A549 (cell line): ENCODE data around the gene GTPBP6. TPM values are rescaled to one million over a fixed set of nuclear protein-coding genes. Genes with fewer than 3 reads are reported as not detected.

ENCODE experiments used
- ATAC-seq, 2 experiments: fragments of 200-7000 bp in 1 of 2; fragments of >200 bp in 1 of 2; cut with Nextera tagmentation in 1 of 2; cut with Tn5 transposase in 1 of 2; 3 replicates each; pipeline versions ENCODE4 v1.8.0 to v1.9.1; 2018 to 2020; ENCODE audit warnings: mild to moderate bottlenecking in 1 of 2, moderate library complexity in 1 of 2
- CTCF ChIA-PET: fragments of 300-600 bp; sonication (Branson Sonifier 250); formaldehyde crosslinking; extraction: SDS; loops from one replicate; lab custom pipeline; 2021; ENCODE audit warnings: antibody characterized with exemption, inconsistent platforms; lab: Yijun Ruan, JAX
- POLR2A ChIA-PET: fragments of 350-600 bp; formaldehyde crosslinking; extraction: SDS; loops from one replicate; lab custom pipeline; 2021; ENCODE audit warnings: antibody characterized with exemption, inconsistent platforms; lab: Yijun Ruan, JAX
- DNase-seq, 2 experiments: peaks; one replicate each; pipeline versions ENCODE4 v3.0.0 to v3.0.0-alpha.2; 2011 to 2016; ENCODE audit warnings: low read depth in 1 of 2, low spot score in 1 of 2
- FAIRE-seq: peaks from 2 replicates; lab custom pipeline; 2011; peaks lifted over from hg19 to GRCh38; lab: Jason Lieb, UNC
- H3K27ac ChIP-seq, 2 experiments: fragments of >200 bp; sonication (Bioruptor Twin); formaldehyde crosslinking; 3 replicates each; pipeline ENCODE4 v1.5.1; 2016 to 2017
- H3K4me1 ChIP-seq: fragments of >200 bp; sonication (Bioruptor Twin); formaldehyde crosslinking; 3 replicates; pipeline ENCODE4 v1.6.1; 2016
- H3K4me2 ChIP-seq: fragments of >200 bp; sonication (Bioruptor Twin); formaldehyde crosslinking; 3 replicates; pipeline ENCODE4 v1.6.1; 2016
- H3K4me3 ChIP-seq: fragments of >200 bp; sonication (Bioruptor Twin); formaldehyde crosslinking; 3 replicates; pipeline ENCODE4 v1.5.1; 2016
- H3K9me3 ChIP-seq: fragments of >200 bp; sonication (Bioruptor Twin); formaldehyde crosslinking; 3 replicates; pipeline ENCODE4 v1.6.1; 2016
- CBX8 ChIP-seq: fragments of 200-600 bp; sonication (generic); IDR thresholded peaks from 2 replicates; pipeline ENCODE4 v1.6.1; 2016
- CHD2 ChIP-seq: fragments of 150-350 bp; IDR thresholded peaks from 2 replicates; pipeline ENCODE4 v1.6.1; 2014; ENCODE audit warnings: low read length; ENCODE audit not compliant: partially characterized antibody
- CHD4 ChIP-seq: fragments of 200-600 bp; sonication (generic); IDR thresholded peaks from 2 replicates; pipeline ENCODE4 v1.6.1; 2016; ENCODE audit warnings: antibody characterized with exemption, mild to moderate bottlenecking, borderline replicate concordance
- EHMT2 ChIP-seq: fragments of 200-600 bp; sonication (generic); IDR thresholded peaks from 2 replicates; pipeline ENCODE4 v1.6.1; 2016; ENCODE audit warnings: antibody characterized with exemption, low read depth, mild to moderate bottlenecking, moderate library complexity
- FOSL2 ChIP-seq, 2 experiments: fragments of 450-650 bp in 1 of 2; fragments of >200 bp in 1 of 2; sonication (Bioruptor Twin) in 1 of 2; formaldehyde crosslinking; IDR thresholded peaks; 2 replicates each; pipeline versions ENCODE4 v1.5.0 to v1.6.1; 2016 to 2020; ENCODE audit warnings: mild to moderate bottlenecking in 1 of 2, moderate library complexity in 1 of 2
- FOXS1 ChIP-seq: fragments of 250-450 bp; sonication (Bioruptor Pico); IDR thresholded peaks from 2 replicates; pipeline ENCODE4 v1.5.0; 2020; ENCODE audit warnings: mild to moderate bottlenecking, moderate library complexity
- HOXA7 ChIP-seq: fragments of 250-450 bp; sonication (Bioruptor Pico); IDR thresholded peaks from 2 replicates; pipeline ENCODE4 v1.5.0; 2020; ENCODE audit warnings: mild to moderate bottlenecking, moderate library complexity
- HOXB5 ChIP-seq: fragments of 250-450 bp; sonication (Bioruptor Pico); IDR thresholded peaks from 2 replicates; pipeline ENCODE4 v1.5.0; 2020; ENCODE audit warnings: mild to moderate bottlenecking, moderate library complexity
- JUN ChIP-seq, 2 experiments: fragments of >200 bp; sonication (Bioruptor Twin); formaldehyde crosslinking; IDR thresholded peaks; 2 replicates in 1 of 2; 3 replicates in 1 of 2; pipeline ENCODE4 v1.6.1; 2016 to 2017
- KDM5A ChIP-seq: fragments of 200-600 bp; sonication (generic); IDR thresholded peaks from 2 replicates; pipeline ENCODE4 v1.6.1; 2016; ENCODE audit warnings: antibody characterized with exemption, mild to moderate bottlenecking
- MAFK ChIP-seq: fragments of 450-650 bp; IDR thresholded peaks from 2 replicates; pipeline ENCODE4 v1.6.1; 2014; ENCODE audit not compliant: partially characterized antibody
- NFE2L2 ChIP-seq: fragments of 150-350 bp; conservative IDR thresholded peaks from 2 replicates; pipeline ENCODE4 v1.6.1; 2014; ENCODE audit warnings: low read length
- NPAS2 ChIP-seq: fragments of 250-450 bp; sonication (Bioruptor Pico); IDR thresholded peaks from 2 replicates; pipeline ENCODE4 v1.8.0; 2022; ENCODE audit warnings: mild to moderate bottlenecking, moderate library complexity, borderline replicate concordance
- POLR2AphosphoS2 ChIP-seq: conservative IDR thresholded peaks from 2 replicates; pipeline ENCODE4 v1.6.1; 2012; ENCODE audit warnings: low read length, improper control_type of control experiment, inconsistent platforms
- RFX5 ChIP-seq: fragments of 450-650 bp; IDR thresholded peaks from 2 replicates; pipeline ENCODE4 v1.7.1; 2014; ENCODE audit warnings: antibody characterized with exemption, mild to moderate bottlenecking, moderate library complexity
- SMC3 ChIP-seq: fragments of >200 bp; sonication (Bioruptor Twin); formaldehyde crosslinking; IDR thresholded peaks from 3 replicates; pipeline ENCODE4 v1.6.1; 2018; ENCODE audit warnings: inconsistent platforms
- SREBF2 ChIP-seq: fragments of 450-650 bp; IDR thresholded peaks from 2 replicates; pipeline ENCODE4 v1.6.1; 2014; ENCODE audit warnings: mild to moderate bottlenecking, moderate library complexity
- TFCP2L1 ChIP-seq: fragments of 250-450 bp; sonication (Bioruptor Pico); IDR thresholded peaks from 2 replicates; pipeline ENCODE4 v1.5.0; 2021; ENCODE audit warnings: mild to moderate bottlenecking
- ZC3H11A ChIP-seq: fragments of 450-650 bp; IDR thresholded peaks from 2 replicates; pipeline ENCODE4 v1.6.1; 2014; ENCODE audit warnings: antibody characterized with exemption, mild to moderate bottlenecking
- ZFP36 ChIP-seq: fragments of 450-650 bp; IDR thresholded peaks from 2 replicates; pipeline ENCODE4 v1.6.1; 2014; ENCODE audit warnings: borderline replicate concordance; ENCODE audit not compliant: partially characterized antibody
- ZNF302 ChIP-seq: fragments of 250-450 bp; sonication (Bioruptor Pico); IDR thresholded peaks from 2 replicates; pipeline ENCODE4 v1.9.0; 2021; ENCODE audit warnings: inconsistent platforms, mild to moderate bottlenecking, moderate library complexity
- ZSCAN20 ChIP-seq: fragments of 250-450 bp; sonication (Bioruptor Pico); IDR thresholded peaks from 2 replicates; pipeline ENCODE4 v1.8.0; 2022; ENCODE audit warnings: mild to moderate bottlenecking, moderate library complexity
- WGBS: methylation state at CpG from one replicate; pipeline ENCODE4 v1.1.6; 2017; ENCODE audit errors: missing lambda C conversion rate; 5-methylcytosine and 5-hydroxymethylcytosine counted together
- polyA plus RNA-seq, 4 experiments: library from polyadenylated mRNA; depleted of rRNA in 3 of 4; stranded (reverse); fragments of >200 nt; fragmentation: RNase III in 1 of 4; extraction: RNeasy Plus Mini Kit Qiagen cat#74134 plus additional on column Dnase treatment in 1 of 4; gene quantifications; 2 replicates in 3 of 4; 3 replicates in 1 of 4; pipeline ENCODE4 v1.2.3, GENCODE V29; 2011 to 2017
- TF ChIP-seq, protein P1 (sequence below): fragments of >200 bp; sonication (Bioruptor Twin); formaldehyde crosslinking; IDR thresholded peaks from 3 replicates; pipeline ENCODE4 v1.5.1; 2016
- TF ChIP-seq, protein P2 (sequence below): fragments of >200 bp; sonication (Bioruptor Twin); formaldehyde crosslinking; IDR thresholded peaks from 3 replicates; pipeline ENCODE4 v1.6.1; 2016
- TF ChIP-seq, protein P3 (sequence below): fragments of 200-600 bp; sonication (generic); IDR thresholded peaks from 2 replicates; pipeline ENCODE4 v1.6.1; 2016; ENCODE audit warnings: antibody characterized with exemption, mild to moderate bottlenecking, moderate library complexity
- TF ChIP-seq, protein P4 (sequence below): fragments of >200 bp; sonication (Bioruptor Twin); formaldehyde crosslinking; IDR thresholded peaks from 2 replicates; pipeline ENCODE4 v1.6.1; 2016
- TF ChIP-seq, protein P5 (sequence below): IDR thresholded peaks from 2 replicates; pipeline ENCODE4 v1.6.1; 2012

GTPBP6 gene
- polyA plus RNA-seq, 2 of the 4 experiments (the other 2 are of a cell fraction): 26.0 to 41.2 TPM

- peak overlapping the region; percentile 98 for H3K4me2 ChIP-seq
- TF ChIP-seq SMC3 (no peak), ZSCAN20 (CRISPR knock-in tag) (no peak), FOSL2 (IDR thresholded peaks at IDR 0.05) (no peak), FOSL2 (CRISPR knock-in tag; IDR thresholded peaks at IDR 0.05) (no peak)
- TF ChIP-seq, protein P1, sequence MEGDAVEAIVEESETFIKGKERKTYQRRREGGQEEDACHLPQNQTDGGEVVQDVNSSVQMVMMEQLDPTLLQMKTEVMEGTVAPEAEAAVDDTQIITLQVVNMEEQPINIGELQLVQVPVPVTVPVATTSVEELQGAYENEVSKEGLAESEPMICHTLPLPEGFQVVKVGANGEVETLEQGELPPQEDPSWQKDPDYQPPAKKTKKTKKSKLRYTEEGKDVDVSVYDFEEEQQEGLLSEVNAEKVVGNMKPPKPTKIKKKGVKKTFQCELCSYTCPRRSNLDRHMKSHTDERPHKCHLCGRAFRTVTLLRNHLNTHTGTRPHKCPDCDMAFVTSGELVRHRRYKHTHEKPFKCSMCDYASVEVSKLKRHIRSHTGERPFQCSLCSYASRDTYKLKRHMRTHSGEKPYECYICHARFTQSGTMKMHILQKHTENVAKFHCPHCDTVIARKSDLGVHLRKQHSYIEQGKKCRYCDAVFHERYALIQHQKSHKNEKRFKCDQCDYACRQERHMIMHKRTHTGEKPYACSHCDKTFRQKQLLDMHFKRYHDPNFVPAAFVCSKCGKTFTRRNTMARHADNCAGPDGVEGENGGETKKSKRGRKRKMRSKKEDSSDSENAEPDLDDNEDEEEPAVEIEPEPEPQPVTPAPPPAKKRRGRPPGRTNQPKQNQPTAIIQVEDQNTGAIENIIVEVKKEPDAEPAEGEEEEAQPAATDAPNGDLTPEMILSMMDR: no peak
- TF ChIP-seq, all 56 proteins: peak for 0
- POLR2A ChIA-PET: no interaction called here
- no peak for DNase-seq
- H3K9me3 ChIP-seq: no peaks in the 10 kb centered on the region
- 0% methylated on average over 4 of the region's 41 CpGs for WGBS
- CTCF ChIA-PET: no interaction called here
- FAIRE-seq: no peak
- H3K27ac ChIP-seq: peak overlapping the region; percentile 98 to 99
- no peak for ATAC-seq
- H3K4me3 ChIP-seq: peak overlapping the region; percentile 100
- H3K4me1 ChIP-seq: peaks cover 34% of the 10 kb centered on the region; the same call in 2 of the 3 replicates
Measured at GRCh38 chrX:319579-320125, 1.1 kb upstream of the GTPBP6 start.

GRCh38 chrX:318068-318738 is 393 bp downstream of the GTPBP6 start:
- H3K4me2 ChIP-seq: peak overlapping the region; percentile 61
- H3K27ac ChIP-seq: peak overlapping the region; percentile 97 to 99
- ChIA-PET POLR2A (no interaction called here), CTCF (no interaction called here)
- WGBS: 2% methylated on average over 34 of the region's 61 CpGs
- no peaks in the 10 kb centered on the region for H3K9me3 ChIP-seq
- peak overlapping the region; percentile 93 for H3K4me3 ChIP-seq
- ATAC-seq (peak; percentile 67 to 82), FAIRE-seq (no peak), DNase-seq (peak; percentile 96 to 99)
- peaks cover 25% of the 10 kb centered on the region; the same call in 2 of the 3 replicates for H3K4me1 ChIP-seq
- TF ChIP-seq CHD4: no peak
- no peak for TF ChIP-seq ZC3H11A
- TF ChIP-seq CBX8: no peak
- TF ChIP-seq ZFP36: no peak
- no peak for TF ChIP-seq CHD2
- 0 out of 2 replicates have a peak, but pooled peaks have one; percentile 42 for TF ChIP-seq HOXA7
- TF ChIP-seq TFCP2L1 (CRISPR knock-in tag): peak; percentile 30; the same call in 1 of the 2 replicates
- TF ChIP-seq RFX5: no peak
- TF ChIP-seq JUN (IDR thresholded peaks at IDR 0.05): peak; percentile 82 to 90; a peak in 3 of 5 replicates
- TF ChIP-seq, protein P2, sequence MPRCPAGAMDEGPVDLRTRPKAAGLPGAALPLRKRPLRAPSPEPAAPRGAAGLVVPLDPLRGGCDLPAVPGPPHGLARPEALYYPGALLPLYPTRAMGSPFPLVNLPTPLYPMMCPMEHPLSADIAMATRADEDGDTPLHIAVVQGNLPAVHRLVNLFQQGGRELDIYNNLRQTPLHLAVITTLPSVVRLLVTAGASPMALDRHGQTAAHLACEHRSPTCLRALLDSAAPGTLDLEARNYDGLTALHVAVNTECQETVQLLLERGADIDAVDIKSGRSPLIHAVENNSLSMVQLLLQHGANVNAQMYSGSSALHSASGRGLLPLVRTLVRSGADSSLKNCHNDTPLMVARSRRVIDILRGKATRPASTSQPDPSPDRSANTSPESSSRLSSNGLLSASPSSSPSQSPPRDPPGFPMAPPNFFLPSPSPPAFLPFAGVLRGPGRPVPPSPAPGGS: peak; percentile 84; the same call in 2 of the 3 replicates
- TF ChIP-seq, protein P3, sequence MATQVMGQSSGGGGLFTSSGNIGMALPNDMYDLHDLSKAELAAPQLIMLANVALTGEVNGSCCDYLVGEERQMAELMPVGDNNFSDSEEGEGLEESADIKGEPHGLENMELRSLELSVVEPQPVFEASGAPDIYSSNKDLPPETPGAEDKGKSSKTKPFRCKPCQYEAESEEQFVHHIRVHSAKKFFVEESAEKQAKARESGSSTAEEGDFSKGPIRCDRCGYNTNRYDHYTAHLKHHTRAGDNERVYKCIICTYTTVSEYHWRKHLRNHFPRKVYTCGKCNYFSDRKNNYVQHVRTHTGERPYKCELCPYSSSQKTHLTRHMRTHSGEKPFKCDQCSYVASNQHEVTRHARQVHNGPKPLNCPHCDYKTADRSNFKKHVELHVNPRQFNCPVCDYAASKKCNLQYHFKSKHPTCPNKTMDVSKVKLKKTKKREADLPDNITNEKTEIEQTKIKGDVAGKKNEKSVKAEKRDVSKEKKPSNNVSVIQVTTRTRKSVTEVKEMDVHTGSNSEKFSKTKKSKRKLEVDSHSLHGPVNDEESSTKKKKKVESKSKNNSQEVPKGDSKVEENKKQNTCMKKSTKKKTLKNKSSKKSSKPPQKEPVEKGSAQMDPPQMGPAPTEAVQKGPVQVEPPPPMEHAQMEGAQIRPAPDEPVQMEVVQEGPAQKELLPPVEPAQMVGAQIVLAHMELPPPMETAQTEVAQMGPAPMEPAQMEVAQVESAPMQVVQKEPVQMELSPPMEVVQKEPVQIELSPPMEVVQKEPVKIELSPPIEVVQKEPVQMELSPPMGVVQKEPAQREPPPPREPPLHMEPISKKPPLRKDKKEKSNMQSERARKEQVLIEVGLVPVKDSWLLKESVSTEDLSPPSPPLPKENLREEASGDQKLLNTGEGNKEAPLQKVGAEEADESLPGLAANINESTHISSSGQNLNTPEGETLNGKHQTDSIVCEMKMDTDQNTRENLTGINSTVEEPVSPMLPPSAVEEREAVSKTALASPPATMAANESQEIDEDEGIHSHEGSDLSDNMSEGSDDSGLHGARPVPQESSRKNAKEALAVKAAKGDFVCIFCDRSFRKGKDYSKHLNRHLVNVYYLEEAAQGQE: no peak
- TF ChIP-seq FOXS1 (CRISPR knock-in tag): no peak
- TF ChIP-seq SREBF2: no peak
- TF ChIP-seq NFE2L2: no peak
- TF ChIP-seq EHMT2: no peak
- TF ChIP-seq, protein P4, sequence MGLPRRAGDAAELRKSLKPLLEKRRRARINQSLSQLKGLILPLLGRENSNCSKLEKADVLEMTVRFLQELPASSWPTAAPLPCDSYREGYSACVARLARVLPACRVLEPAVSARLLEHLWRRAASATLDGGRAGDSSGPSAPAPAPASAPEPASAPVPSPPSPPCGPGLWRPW: no peak
- TF ChIP-seq KDM5A: no peak
- no peak for TF ChIP-seq ZNF302 (CRISPR knock-in tag)
- no peak for TF ChIP-seq FOSL2 (IDR thresholded peaks at IDR 0.05)
- TF ChIP-seq FOSL2 (CRISPR knock-in tag; IDR thresholded peaks at IDR 0.05): no peak
- TF ChIP-seq HOXB5 (CRISPR knock-in tag): peak; percentile 39; the same call in 1 of the 2 replicates
- no peak for TF ChIP-seq NPAS2
- no peak for TF ChIP-seq MAFK
- TF ChIP-seq, protein P5, sequence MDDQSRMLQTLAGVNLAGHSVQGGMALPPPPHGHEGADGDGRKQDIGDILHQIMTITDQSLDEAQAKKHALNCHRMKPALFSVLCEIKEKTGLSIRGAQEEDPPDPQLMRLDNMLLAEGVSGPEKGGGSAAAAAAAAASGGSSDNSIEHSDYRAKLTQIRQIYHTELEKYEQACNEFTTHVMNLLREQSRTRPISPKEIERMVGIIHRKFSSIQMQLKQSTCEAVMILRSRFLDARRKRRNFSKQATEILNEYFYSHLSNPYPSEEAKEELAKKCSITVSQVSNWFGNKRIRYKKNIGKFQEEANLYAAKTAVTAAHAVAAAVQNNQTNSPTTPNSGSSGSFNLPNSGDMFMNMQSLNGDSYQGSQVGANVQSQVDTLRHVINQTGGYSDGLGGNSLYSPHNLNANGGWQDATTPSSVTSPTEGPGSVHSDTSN: no peak; the same call in 1 of the 2 replicates
- peak; percentile 96 for TF ChIP-seq POLR2AphosphoS2
